Left lung (tissue), 10 donors: Measurements from ENCODE around the gene OPN1SW. TPM values are rescaled to one million over a fixed set of nuclear protein-coding genes. Genes with fewer than 3 reads are reported as not detected.
A peak's percentile ranks its signal among the peaks of the same experiment; 100 is the strongest.

Experiments used
- ATAC-seq: fragments of 200-7000 bp; cut with Tn5 transposase; one replicate; pipeline ENCODE4 v1.9.1; 2020; ENCODE audit warnings: moderate library complexity
- DNase-seq, 4 donors: peaks; one replicate each; pipeline ENCODE4 v3.0.0-alpha.2; 2013 to 2020
- H3K27ac ChIP-seq, 2 donors: fragments of 200-600 bp; sonication (generic) in 1 of 2; one replicate each; pipeline versions ENCODE4 v1.5.0 to v1.8.0; 2020 to 2021
- H3K27me3 ChIP-seq, 2 donors: fragments of 200-600 bp; sonication (generic) in 1 of 2; one replicate each; pipeline versions ENCODE4 v1.5.0 to v1.8.0; 2020 to 2021
- H3K36me3 ChIP-seq, 2 donors: fragments of 200-600 bp; sonication (generic) in 1 of 2; one replicate each; pipeline versions ENCODE4 v1.5.0 to v1.8.0; 2020 to 2021
- H3K4me1 ChIP-seq, 2 donors: fragments of 200-600 bp; one replicate each; pipeline ENCODE4 v1.8.0; 2021
- H3K4me3 ChIP-seq, 2 donors: fragments of 200-600 bp; sonication (generic) in 1 of 2; one replicate each; pipeline versions ENCODE4 v1.5.0 to v1.8.0; 2020 to 2021; ENCODE audit warnings: mild to moderate bottlenecking in 1 of 2
- H3K9me3 ChIP-seq, 2 donors: fragments of 200-600 bp; sonication (generic) in 1 of 2; one replicate each; pipeline versions ENCODE4 v1.5.0 to v1.8.0; 2020 to 2021
- intact Hi-C, 2 donors: fragments of 100-400 bp; cut with DNase I; formaldehyde crosslinking; loops; one replicate each; pipeline versions ENCODE4 v1.11.2 to v1.14.2; 2022
- polyA plus RNA-seq, 6 donors: library from polyadenylated mRNA; unstranded; fragments of 120-200 nt; gene quantifications; one replicate each; pipeline ENCODE4 v1.2.1, GENCODE V29; 2013; ENCODE audit not compliant: insufficient read length in 6 of 6
- total RNA-seq, 2 donors: library from RNA; stranded (reverse); fragmentation: NEBNext Ultra II Directional; extraction: Animal tissue kit (Norgen Biotek cat#: 25700); gene quantifications; one replicate each; pipeline ENCODE4 v1.2.1, GENCODE V29; 2021
- TF ChIP-seq, protein P1 (sequence below), 2 donors: fragments of 200-600 bp; sonication (generic) in 1 of 2; IDR thresholded peaks; one replicate each; pipeline versions ENCODE4 v1.5.0 to v1.8.0; 2021; ENCODE audit warnings: antibody characterized with exemption in 2 of 2
- donor health status: DM: no; HTN: yes; CAD: no.
- donor health status: DM: no; HTN: no; CAD: no.

OPN1SW gene
- total and polyA plus RNA-seq, 8 donors = 1.2 to 2.3 (median 1.7) TPM; not detected in 2

DNA sequence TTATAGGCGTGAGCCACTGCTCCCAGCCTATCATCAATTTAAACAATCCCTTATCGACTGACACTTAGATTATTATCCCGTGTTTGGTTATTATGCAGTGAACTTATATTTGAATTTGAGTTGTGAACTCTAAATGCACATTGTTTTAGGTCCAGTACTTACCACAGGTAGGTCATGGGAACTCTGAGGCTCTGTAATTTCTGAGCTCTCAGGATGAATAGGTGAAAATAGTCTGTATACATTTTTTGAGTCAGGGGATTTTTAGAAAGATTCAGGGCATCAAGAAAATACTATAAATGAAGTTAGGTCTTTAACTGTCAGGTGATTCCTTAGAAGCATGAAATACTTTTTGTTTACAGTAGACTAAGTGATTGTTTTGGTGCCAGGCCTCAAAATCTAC, 25.0 kb upstream of the OPN1SW start:
- Histone ChIP-seq H3K4me1 (no peaks in the 10 kb centered on the region), H3K4me3 (no peak overlapping the region), H3K36me3 (no peaks in the 10 kb centered on the region), H3K27me3 (no peaks in the 10 kb centered on the region), H3K9me3 (no peaks in the 10 kb centered on the region), H3K27ac (no peak overlapping the region)
- DNase-seq (no peak), ATAC-seq (no peak)
- intact Hi-C loops = no loop called here
- TF ChIP-seq, protein P1, sequence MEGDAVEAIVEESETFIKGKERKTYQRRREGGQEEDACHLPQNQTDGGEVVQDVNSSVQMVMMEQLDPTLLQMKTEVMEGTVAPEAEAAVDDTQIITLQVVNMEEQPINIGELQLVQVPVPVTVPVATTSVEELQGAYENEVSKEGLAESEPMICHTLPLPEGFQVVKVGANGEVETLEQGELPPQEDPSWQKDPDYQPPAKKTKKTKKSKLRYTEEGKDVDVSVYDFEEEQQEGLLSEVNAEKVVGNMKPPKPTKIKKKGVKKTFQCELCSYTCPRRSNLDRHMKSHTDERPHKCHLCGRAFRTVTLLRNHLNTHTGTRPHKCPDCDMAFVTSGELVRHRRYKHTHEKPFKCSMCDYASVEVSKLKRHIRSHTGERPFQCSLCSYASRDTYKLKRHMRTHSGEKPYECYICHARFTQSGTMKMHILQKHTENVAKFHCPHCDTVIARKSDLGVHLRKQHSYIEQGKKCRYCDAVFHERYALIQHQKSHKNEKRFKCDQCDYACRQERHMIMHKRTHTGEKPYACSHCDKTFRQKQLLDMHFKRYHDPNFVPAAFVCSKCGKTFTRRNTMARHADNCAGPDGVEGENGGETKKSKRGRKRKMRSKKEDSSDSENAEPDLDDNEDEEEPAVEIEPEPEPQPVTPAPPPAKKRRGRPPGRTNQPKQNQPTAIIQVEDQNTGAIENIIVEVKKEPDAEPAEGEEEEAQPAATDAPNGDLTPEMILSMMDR (IDR thresholded peaks at IDR 0.05) = no peak

GRCh38 chr7:128799451-128799850, 23.9 kb upstream of the OPN1SW start:
- Histone ChIP-seq H3K4me1 (no peaks in the 10 kb centered on the region), H3K9me3 (no peaks in the 10 kb centered on the region), H3K36me3 (no peaks in the 10 kb centered on the region), H3K27ac (no peak overlapping the region), H3K4me3 (no peak overlapping the region), H3K27me3 (peaks cover 0 to 3% of the 10 kb centered on the region in 2 donors)
- DNase-seq = no peak
- TF ChIP-seq, protein P1 (IDR thresholded peaks at IDR 0.05) = no peak
- intact Hi-C loops = no loop called here
- ATAC-seq = no peak

- Histone ChIP-seq H3K9me3 (no peaks in the 10 kb centered on the region), H3K27ac (no peak overlapping the region), H3K27me3 (peaks cover 0 to 25% of the 10 kb centered on the region in 2 donors), H3K36me3 (no peaks in the 10 kb centered on the region), H3K4me1 (peaks cover 0 to 8% of the 10 kb centered on the region in 2 donors), H3K4me3 (no peak overlapping the region)
- intact Hi-C loops = no loop called here
- DNase-seq (peak in 1 of 4 donors; percentile 22), ATAC-seq (no peak)
- TF ChIP-seq, protein P1 (IDR thresholded peaks at IDR 0.05) = no peak
Observed at GRCh38 chr7:128796327-128796726, 20.7 kb upstream of the OPN1SW start.

DNA sequence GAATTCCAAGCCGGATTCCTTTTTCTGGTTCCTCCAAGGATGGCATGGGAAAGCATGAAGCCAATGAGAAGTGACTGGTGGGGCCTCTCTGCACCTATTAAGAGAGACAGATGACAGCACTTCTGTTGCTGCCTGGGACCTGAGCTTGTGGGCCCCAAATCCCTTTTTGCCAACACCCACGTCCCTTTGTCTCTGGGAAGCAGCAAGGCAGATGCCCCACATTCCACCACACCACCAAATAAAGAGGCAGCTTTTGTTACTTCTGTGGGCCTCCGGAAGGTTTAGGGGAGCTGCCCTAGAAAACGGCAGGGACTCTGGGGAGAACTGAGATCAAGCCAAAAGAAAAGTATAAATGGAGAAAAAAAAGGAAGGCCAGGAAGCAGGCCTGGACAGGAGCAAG, 19.5 kb upstream of the OPN1SW start:
- TF ChIP-seq, protein P1 (IDR thresholded peaks at IDR 0.05) = no peak
- ATAC-seq = no peak

GRCh38 chr7:128794436-128794835, 18.8 kb upstream of the OPN1SW start:
- no peak overlapping the region for H3K4me3 ChIP-seq
- H3K4me1 ChIP-seq = peaks cover 0 to 18% of the 10 kb centered on the region in 2 donors
- DNase-seq (no peak), ATAC-seq (no peak)
- no peak overlapping the region for H3K27ac ChIP-seq
- H3K27me3 ChIP-seq = peaks cover 0 to 44% of the 10 kb centered on the region in 2 donors
- H3K36me3 ChIP-seq = no peaks in the 10 kb centered on the region
- H3K9me3 ChIP-seq = no peaks in the 10 kb centered on the region
- TF ChIP-seq, protein P1 (IDR thresholded peaks at IDR 0.05) = no peak
- intact Hi-C loops = no loop called here

More for the DNA sequence above, 19.5 kb upstream of the OPN1SW start:
- Histone ChIP-seq H3K36me3 (no peaks in the 10 kb centered on the region), H3K27me3 (peaks cover 0 to 37% of the 10 kb centered on the region in 2 donors), H3K4me3 (no peak overlapping the region), H3K9me3 (no peaks in the 10 kb centered on the region), H3K27ac (no peak overlapping the region), H3K4me1 (peaks cover 0 to 18% of the 10 kb centered on the region in 2 donors)
- intact Hi-C loops = no loop called here
- DNase-seq = no peak
